ENCODE measurements around the gene APOBEC3G.

APOBEC3G gene

DNA sequence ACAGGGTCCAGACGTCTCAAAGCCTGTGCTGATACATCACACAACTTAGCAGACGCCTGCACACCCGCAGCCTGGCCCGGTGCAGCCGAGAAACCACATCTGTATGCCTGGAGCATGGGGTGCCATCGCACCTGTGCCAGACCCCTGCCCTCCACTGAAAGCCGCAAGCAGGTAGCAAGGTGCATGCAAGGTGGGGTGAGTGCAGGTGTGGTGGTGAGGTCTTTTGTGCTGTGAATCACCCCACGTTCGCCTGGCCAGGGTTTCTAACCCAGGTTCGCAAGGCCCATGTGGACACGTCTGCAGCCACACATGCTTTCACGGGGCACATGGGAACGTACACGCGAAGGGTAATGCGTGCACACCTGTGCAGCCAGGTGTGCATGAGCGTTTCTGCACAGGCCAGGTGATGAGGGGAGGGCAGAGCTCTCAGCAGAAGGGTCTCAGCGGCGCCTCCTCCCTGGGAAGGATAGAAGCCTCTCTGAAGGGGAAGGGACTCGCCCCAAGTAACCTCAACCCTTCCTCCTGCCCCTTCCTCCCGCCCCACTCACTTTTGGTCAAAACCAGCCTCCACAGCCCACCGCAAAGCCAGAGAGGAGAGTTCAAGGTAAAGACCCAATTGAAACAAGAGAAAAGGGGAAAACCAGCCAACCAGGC, 55.9 kb downstream of the APOBEC3G start:
- Histone ChIP-seq H3K27ac (ENCODE audit: poor library complexity, severe bottlenecking) (no peak overlapping the region), H3K27me3 (ENCODE audit: insufficient read depth, poor library complexity, severe bottlenecking) (no peaks in the 10 kb centered on the region), H3K4me3 (ENCODE audit: severe bottlenecking) (no peak overlapping the region), H3K36me3 (ENCODE audit: low read depth) (no peaks in the 10 kb centered on the region), H3K9me3 (ENCODE audit: severe bottlenecking) (no peaks in the 10 kb centered on the region), H3K4me1 (ENCODE audit: insufficient read depth, poor library complexity, severe bottlenecking) (no peaks in the 10 kb centered on the region)
- ATAC-seq (ENCODE audit: low read depth) (no peak), DNase-seq (ENCODE audit: low spot score) (no peak)
- TF ChIP-seq CTCF (IDR thresholded peaks at IDR 0.05; ENCODE audit: poor library complexity, severe bottlenecking): no peak

DNA sequence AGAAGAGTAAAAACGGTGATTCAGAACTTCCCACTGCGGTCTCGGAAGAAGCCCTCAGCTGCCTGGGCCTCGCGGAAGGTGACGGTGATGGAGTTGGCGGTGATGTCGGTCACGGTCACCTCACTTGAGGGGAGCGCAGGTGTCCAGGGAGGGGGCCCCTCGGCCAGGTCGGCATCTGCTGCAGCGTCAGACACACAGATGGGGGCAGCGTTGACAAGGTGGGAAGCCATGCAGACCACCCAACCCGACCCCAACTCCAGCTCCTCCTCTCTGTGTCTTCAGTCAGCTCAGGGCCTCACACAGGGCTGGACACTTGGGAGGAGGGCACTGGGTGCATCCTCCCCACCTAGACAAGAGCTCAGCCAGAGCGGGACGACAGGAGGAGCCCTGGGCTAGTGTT, 56.8 kb downstream of the APOBEC3G start:
- DNase-seq (ENCODE audit: low spot score) (no peak), ATAC-seq (ENCODE audit: low read depth) (no peak)
- H3K9me3 ChIP-seq (ENCODE audit: severe bottlenecking): no peaks in the 10 kb centered on the region
- H3K4me3 ChIP-seq (ENCODE audit: severe bottlenecking): no peak overlapping the region
- H3K27ac ChIP-seq (ENCODE audit: poor library complexity, severe bottlenecking): no peak overlapping the region
- H3K36me3 ChIP-seq (ENCODE audit: low read depth): no peaks in the 10 kb centered on the region
- no peaks in the 10 kb centered on the region for H3K4me1 ChIP-seq (ENCODE audit: insufficient read depth, poor library complexity, severe bottlenecking)
- H3K27me3 ChIP-seq (ENCODE audit: insufficient read depth, poor library complexity, severe bottlenecking): no peaks in the 10 kb centered on the region
- no peak for TF ChIP-seq CTCF (IDR thresholded peaks at IDR 0.05; ENCODE audit: poor library complexity, severe bottlenecking)

- ATAC-seq (ENCODE audit: low read depth) (no peak), DNase-seq (ENCODE audit: low spot score) (no peak)
- H3K4me1 ChIP-seq (ENCODE audit: insufficient read depth, poor library complexity, severe bottlenecking): no peaks in the 10 kb centered on the region
- no peaks in the 10 kb centered on the region for H3K27me3 ChIP-seq (ENCODE audit: insufficient read depth, poor library complexity, severe bottlenecking)
- no peak overlapping the region for H3K27ac ChIP-seq (ENCODE audit: poor library complexity, severe bottlenecking)
- TF ChIP-seq CTCF (IDR thresholded peaks at IDR 0.05; ENCODE audit: poor library complexity, severe bottlenecking): no peak
- no peaks in the 10 kb centered on the region for H3K9me3 ChIP-seq (ENCODE audit: severe bottlenecking)
- H3K4me3 ChIP-seq (ENCODE audit: severe bottlenecking): no peak overlapping the region
- H3K36me3 ChIP-seq (ENCODE audit: low read depth): no peaks in the 10 kb centered on the region
Measured at GRCh38 chr22:39134366-39135091, 57.5 kb downstream of the APOBEC3G start.

DNA sequence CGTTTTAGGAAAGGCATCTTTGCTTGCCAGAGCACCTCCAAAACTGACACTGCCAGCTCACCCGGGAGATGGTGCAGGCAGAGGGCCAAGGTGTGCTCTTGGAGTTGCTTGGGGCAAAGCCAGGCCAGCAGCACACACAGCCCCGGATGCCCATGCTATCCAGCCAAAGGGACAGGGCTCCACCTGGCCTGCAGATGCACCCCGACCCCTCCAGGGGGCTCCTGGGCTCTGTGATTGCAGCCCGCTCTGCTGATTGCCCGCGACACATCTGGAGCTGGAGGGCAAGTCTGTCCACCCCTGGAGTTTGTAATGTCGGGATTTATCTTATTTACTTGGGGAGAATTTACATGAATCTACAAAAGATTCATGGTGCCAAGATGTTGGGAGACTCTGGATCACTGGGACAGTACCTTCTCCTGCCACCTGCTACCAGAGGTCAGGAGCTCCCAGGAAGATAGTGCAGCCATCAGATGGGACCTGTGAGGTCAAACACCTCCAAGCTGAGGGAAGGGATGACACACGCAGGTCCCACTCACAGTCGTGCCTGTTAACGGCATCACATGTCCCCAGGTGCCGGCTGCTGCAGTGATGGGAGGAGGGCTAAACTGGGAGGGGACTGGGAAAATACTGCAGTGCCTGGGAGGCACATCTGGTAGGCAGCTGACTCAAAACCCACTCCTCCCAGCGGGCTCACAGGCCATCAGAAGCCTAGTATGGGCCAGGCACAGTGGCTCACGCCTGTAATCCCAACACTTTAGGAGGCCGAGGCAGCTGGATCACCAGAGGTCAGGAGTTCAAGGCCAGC, 58.2 kb downstream of the APOBEC3G start:
- H3K27me3 ChIP-seq (ENCODE audit: insufficient read depth, poor library complexity, severe bottlenecking): no peaks in the 10 kb centered on the region
- no peaks in the 10 kb centered on the region for H3K36me3 ChIP-seq (ENCODE audit: low read depth)
- peak; percentile 67 for TF ChIP-seq CTCF (IDR thresholded peaks at IDR 0.05; ENCODE audit: poor library complexity, severe bottlenecking)
- no peak overlapping the region for H3K27ac ChIP-seq (ENCODE audit: poor library complexity, severe bottlenecking)
- no peaks in the 10 kb centered on the region for H3K9me3 ChIP-seq (ENCODE audit: severe bottlenecking)
- ATAC-seq (ENCODE audit: low read depth) (peak; percentile 87), DNase-seq (ENCODE audit: low spot score) (peak; percentile 67)
- H3K4me3 ChIP-seq (ENCODE audit: severe bottlenecking): no peak overlapping the region
- H3K4me1 ChIP-seq (ENCODE audit: insufficient read depth, poor library complexity, severe bottlenecking): no peaks in the 10 kb centered on the region

All from RWPE2 (cell line).